HFF-Myc (cell line): ENCODE data around the gene SMAD7.

Experiments used
- DNase-seq: peaks from one replicate; pipeline ENCODE4 v3.0.0-alpha.2; 2011; ENCODE audit warnings: low read depth; ENCODE audit errors: extremely low read depth
- H3K4me3 ChIP-seq: replicated peaks from 2 replicates; pipeline ENCODE4 v1.5.1; 2011; ENCODE audit warnings: low read depth, mild to moderate bottlenecking, control low read depth, low read length
- TF ChIP-seq, protein P1 (sequence below): IDR thresholded peaks from 2 replicates; pipeline ENCODE4 v1.5.1; 2012; ENCODE audit warnings: mild to moderate bottlenecking, low read depth, low read length, control low read depth; ENCODE audit errors: missing control alignments

SMAD7 gene

GRCh38 chr18:48904091-48904490, 46.7 kb downstream of the SMAD7 start:
- TF ChIP-seq, protein P1, sequence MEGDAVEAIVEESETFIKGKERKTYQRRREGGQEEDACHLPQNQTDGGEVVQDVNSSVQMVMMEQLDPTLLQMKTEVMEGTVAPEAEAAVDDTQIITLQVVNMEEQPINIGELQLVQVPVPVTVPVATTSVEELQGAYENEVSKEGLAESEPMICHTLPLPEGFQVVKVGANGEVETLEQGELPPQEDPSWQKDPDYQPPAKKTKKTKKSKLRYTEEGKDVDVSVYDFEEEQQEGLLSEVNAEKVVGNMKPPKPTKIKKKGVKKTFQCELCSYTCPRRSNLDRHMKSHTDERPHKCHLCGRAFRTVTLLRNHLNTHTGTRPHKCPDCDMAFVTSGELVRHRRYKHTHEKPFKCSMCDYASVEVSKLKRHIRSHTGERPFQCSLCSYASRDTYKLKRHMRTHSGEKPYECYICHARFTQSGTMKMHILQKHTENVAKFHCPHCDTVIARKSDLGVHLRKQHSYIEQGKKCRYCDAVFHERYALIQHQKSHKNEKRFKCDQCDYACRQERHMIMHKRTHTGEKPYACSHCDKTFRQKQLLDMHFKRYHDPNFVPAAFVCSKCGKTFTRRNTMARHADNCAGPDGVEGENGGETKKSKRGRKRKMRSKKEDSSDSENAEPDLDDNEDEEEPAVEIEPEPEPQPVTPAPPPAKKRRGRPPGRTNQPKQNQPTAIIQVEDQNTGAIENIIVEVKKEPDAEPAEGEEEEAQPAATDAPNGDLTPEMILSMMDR, result no peak
- H3K4me3 ChIP-seq, result no peak overlapping the region
- no peak for DNase-seq

DNA sequence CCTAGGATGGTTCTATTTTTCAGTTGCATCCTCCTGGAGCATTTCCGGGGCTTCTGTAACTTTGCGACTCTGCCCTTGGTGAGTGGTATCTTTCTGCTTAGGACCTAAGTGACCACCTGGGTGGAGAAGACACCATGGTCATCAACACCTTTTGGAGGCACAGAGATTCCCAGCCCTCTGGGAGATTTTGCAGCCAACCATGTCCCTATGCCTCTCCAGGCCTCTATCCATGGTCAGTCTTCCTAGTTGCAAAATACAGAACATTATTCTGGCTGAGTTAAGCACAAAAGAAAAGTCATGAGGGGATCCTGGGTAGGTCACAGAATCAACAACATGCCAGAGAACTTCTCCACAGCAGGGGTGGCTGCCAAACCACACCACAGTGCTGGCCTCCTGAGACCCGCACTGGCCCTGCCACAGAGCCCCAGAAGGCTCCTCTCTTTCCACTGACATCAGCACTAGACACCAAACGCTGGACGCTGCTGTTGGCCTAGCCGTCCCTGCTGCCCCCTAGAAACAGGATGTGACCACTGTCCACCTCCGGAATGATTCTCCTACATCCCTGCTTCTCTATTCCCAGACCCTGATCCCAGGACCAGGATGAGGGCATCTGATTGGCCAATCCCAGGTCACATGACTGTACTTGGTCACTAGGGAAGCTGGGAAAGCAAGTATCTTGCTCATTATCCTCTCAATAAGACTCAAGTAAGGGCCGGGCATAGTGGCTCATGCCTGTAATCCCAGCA, 47.7 kb downstream of the SMAD7 start:
- H3K4me3 ChIP-seq, result no peak overlapping the region
- DNase-seq, result no peak
- TF ChIP-seq, protein P1, result no peak

GRCh38 chr18:48902023-48902855, 48.5 kb downstream of the SMAD7 start:
- H3K4me3 ChIP-seq, result no peak overlapping the region
- DNase-seq, result peak; percentile 43

GRCh38 chr18:48901145-48902022, 49.4 kb downstream of the SMAD7 start:
- TF ChIP-seq, protein P1, result no peak
- no peak for DNase-seq
- H3K4me3 ChIP-seq, result no peak overlapping the region

More at GRCh38 chr18:48902023-48902855, 48.5 kb downstream of the SMAD7 start:
- TF ChIP-seq, protein P1, result no peak

DNA sequence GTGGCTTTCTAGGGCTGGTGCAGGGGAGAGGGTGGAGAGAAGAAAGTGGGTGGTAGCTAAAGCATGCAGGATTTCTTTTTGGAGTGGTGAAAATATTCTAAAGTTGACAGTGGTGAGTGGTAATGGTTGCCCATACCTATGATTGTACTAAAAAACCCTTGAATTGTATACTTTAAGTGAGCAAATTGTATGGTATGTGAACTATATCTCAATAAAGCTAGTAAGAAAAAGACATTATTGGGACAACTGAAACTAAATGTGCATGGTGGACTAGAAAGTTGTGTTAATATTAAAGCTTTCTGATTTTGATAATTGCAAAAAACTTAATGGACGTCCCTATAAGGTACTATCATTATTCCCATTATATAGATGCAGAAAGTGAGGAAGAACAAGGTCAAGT, 50.3 kb downstream of the SMAD7 start:
- no peak for DNase-seq
- H3K4me3 ChIP-seq, result no peak overlapping the region
- TF ChIP-seq, protein P1, result no peak

DNA sequence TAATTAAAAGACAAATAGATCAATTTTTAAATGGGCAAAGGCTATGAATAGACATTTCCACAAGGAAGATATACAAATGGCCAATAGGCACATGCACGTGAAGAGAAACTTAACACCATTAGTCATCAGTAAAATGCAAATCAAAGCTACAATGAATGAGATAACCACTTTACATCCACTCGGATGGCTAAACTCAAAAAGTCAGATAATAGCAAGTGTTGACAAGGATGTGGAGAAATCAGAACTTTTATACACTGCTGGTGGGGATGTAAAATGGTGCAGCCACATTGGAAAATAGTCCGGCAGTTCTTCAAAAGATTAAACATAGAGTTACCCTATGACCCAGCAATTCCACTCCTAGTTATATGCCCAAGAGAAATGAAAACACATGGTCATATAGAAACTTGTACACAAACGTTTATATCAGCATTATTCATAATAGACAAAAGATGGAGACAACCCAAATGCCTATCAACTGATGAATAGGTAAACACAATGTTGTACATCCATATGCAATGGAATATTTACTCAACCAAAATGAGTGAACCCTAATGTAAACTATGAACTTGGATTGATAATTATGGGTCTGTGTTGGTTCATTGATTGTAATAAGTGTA, 51.1 kb downstream of the SMAD7 start:
- TF ChIP-seq, protein P1, result no peak
- H3K4me3 ChIP-seq, result no peak overlapping the region
- DNase-seq, result no peak
